NCI-H1105 (cell line): ENCODE data around the gene SPATA19.
"Not testable (repeated sequence)": the region's sequence is repeated elsewhere in the genome, so short reads cannot be mapped to it uniquely, and the experiment has no call there.

Source experiments
- DNase-seq: peaks from one replicate; lab custom pipeline; 2025; lab: John Stamatoyannopoulos, UW

Gene SPATA19, protein sequence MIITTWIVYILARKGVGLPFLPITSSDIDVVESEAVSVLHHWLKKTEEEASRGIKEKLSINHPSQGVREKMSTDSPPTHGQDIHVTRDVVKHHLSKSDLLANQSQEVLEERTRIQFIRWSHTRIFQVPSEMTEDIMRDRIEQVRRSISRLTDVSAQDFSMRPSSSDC

DNA sequence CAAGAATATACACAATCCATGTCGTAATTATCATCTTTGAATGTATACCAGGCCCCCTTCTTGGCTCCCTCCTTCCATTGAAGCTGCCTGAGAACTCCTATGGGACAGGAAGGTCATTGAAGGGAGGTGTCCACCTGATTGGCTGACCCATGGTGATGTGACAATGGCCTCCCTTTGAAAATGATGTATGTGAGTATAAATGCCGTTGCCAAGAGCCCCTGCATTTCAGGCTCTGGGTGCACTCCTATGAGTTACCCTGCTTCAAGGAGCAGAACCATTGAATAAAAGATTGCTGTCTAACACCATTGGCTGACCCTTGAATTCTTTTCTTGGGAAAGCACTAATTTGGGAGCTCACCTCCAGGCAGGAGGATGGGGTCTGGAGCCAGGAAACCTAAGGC is at the start of gene SPATA19:
Gene SPATA19 (minus strand): TSS at position 101 of the 400 bp plus-strand sequence. CDS start 67 bp downstream, at position 34.
- no peak for DNase-seq

DNA sequence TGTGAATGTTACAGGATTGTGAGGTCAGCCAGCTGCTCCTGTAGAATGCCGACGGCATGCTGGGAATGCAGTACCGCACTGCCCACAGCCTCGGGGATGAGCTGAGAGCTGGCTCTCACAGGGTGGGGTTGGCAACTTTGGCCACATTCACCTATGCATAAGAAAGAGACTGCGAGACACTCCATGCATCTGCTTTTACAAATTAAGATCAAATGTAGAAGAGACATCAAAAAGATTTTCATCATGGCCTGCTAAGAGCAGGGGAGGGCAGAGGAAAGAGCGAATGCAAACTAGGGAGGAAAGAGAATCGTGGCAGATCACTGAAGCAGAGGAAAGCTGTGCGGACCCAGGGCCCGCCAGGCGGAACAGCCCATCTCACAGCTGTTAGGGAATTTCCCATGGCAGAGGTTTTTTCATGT is 49.8 kb upstream of the SPATA19 start:
- no peak for DNase-seq

DNA sequence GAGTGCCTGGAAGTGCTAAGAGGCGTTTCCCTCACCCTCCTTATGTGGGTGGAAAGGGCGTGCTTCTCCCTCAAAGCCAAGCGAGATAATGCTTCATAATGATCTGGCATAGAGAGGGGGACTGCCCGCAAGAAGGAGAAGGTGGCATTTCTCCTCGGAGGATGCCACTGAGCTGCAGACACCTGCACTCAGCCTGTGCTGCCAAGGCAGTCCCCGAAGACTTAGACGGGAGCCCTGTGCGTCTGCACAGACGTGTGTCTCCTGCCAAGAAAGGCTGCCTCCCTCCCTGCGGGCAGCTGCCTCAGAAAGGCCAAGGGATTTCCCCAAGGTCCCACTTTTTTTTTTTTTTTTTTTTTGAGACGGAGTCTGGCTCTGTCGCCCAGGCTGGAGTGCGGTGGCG is 48.1 kb upstream of the SPATA19 start:
- no peak for DNase-seq

DNA sequence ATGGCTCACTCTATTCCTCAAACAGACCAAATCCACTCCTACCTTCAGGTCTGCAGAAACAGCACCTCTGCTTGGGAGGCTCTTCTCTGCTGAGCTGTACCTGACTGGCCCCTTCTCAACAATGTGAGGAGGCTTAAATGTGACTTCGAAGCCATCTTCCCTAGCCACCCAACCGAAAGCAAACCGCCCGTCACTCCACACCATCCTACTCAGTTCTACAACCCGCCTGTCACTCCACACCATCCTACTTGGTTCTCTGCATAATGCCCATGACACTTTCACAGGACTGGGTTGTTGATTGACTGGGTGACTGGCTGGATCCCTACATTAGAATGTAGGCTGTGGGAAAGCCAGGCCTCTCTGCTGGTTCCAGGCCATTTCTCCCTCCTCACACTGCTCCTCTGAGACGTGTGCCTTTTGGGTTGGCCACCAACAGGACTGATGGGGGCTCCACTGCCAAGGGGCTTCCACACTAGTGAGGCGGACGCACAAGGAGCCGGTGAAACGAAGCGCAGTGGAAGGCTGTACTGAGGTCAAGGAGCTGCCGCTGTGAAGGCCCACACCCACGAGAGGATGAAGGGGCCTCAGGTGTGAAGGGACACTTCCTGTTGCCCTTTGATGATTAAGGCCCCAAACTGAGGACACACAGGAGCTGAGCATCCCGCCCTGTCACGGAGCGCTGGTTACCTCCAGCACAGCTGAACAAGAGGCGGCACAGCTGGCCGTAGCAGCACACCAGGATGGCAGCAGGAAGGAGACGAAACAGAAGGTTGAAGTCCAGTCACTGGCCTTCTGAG is 47.5 kb upstream of the SPATA19 start:
- DNase-seq: no peak

DNA sequence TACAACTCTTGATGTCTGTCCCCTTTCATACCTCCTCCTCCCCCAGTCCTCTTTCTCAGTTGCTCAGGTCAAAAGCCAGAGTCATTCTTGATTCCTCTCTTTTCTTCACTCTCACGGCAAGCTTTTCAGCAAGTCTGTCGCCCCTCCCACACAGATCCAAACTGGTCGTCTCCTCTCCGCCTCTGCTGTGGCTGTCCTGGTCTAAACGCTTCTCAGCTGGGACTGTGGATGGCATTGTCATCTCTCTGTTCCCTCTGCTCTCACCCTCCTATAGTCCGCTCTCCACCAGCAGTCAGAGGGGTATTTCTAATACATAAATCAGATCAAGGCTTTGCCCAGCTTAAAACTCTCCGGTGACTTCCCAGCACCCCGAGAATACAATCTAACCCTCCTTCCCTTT is 46.8 kb upstream of the SPATA19 start:
- DNase-seq: no peak

DNA sequence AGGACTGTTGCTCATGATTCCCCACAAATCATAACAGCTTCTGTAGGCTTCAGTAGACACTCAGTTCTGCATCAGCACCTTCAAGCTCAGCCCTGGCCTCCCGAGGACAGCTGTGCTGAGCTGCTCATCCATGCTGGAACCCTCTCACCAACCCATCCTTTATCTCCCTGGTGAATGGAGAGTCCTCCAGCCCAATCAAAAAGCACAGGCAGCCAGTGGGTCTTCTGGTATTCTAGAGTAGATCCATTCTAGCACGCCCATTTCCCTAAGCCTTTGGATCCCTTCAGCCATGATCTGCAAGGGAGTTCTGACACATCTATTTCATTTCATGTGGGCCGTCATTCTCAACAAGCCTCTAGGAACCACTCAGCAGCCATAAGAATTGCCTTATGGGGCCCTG is 44.6 kb upstream of the SPATA19 start:
- no peak for DNase-seq

DNA sequence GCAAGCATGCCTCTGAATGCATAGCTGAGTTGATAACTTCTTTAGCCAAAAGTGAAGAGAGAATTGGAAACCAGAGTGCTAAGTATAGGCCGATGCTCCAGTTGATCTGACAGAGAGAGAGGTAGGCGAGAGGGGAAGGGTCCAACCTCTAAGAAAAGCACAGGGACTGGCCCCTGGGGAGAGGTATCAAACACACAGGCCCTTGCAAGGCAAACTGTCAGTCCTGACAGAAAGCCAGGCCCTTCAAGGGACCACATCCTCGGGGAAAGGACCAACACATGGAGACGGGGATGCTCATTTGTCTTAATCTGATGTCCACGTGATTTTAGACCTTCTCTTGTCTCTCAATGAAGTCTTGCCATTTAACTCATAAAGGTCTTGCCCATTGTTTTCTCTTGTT is 43.9 kb upstream of the SPATA19 start:
- DNase-seq: no peak

DNA sequence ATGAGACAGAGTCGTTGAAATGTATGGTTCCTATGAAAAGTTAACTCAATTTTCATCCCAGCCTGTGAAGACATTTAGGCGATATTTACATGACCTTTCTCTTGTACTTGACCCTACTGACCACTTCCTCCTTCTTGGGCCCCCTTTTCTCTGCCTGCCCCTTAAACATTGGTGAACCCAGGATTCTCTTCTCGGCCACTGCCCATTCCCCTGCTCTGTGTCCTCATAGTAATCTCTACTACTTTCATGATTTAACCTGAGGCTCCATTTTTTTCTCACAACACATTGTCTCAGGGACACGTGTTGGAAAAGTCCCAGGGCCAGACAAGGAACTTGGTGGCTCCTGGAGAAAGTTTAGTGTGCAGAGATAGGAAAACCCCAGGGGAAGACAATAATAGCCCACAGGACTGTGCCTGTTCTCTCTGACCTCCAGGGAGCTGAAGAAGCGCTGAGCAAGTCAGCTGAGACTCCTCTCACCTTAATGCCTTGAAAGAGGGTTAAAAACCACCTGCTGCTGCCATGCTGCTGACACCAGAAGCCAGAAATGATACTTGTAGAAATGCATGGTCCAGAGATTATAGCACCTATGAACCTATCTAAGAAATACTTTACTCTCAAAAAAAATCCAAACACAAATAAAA is 42.5 kb upstream of the SPATA19 start:
- no peak for DNase-seq

DNA sequence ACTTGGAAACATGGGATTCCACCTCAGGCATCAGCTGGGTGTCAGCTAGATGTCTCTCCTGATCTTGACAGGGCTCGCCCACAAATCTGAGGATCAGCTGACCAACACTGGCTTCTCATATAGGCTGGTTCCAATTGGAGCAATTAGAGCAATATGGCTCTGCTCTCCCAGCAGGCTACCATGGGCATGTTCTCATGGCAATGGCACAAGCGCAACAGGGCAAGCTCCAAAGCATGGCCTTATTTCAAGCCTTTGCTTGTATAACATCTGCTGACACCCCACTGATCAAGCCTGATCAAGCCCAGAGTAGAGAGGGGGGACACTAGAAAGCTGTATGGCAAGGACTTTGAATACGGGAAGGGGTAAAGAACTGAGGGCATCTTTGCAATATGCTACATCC is 40.7 kb upstream of the SPATA19 start:
- no peak for DNase-seq

DNA sequence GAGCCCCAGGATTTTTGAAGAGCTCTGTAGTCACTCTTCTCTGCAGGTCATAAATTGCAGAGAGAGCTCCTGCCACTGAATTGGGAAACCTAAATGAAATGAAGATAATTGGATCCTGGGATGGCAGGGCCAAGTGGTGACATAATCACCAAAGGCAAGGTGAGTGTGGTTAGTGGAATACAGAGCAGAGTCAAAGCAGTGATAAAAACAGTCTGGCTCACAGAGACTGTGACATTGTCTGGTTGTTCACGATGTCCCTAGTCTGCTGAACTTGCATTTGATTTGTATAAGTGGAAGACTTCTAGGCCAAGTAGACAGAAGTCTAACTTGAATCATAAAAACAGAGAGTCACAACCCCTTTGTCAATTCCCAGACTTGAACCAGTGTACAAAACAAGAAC is 26.8 kb upstream of the SPATA19 start:
- no peak for DNase-seq

DNA sequence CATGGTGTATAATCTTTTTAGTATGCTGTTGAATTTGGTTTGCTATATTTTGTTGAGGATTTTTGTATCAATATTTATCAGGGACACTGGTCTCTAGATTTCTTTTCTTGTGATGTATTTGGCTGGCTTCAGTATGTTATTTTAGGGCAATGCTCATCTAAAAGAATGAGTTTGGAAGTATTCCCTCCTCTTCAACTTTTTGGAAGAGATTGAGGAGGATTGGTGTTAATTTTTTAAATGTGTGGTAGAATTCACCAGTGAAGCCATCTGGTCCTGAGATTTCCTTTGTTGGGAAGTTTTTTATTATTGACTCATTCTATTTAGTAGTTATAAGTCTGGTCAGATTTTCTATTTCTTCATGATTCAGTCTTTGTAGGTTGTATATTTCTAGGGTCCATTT is 22.1 kb upstream of the SPATA19 start:
- DNase-seq: no peak

DNA sequence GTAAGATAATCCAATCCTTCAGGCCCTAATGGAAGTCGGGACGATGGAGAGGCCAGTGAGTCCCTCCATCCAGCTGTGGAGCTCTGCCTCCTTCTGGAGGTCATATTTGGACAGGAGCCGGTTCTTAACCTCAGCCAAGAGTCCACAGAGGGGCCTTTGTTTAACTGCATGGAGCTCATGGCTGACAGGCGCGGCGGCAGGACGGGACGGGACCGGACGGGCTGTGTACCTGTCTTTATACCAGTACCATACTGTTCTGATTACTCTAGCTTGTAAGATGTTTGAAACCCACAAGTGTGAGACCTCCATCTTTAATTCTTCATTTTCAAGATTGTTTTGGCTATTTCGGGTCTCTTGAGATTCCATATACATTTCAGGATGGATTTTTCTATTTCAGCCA is 20.2 kb upstream of the SPATA19 start:
- DNase-seq: no peak

DNA sequence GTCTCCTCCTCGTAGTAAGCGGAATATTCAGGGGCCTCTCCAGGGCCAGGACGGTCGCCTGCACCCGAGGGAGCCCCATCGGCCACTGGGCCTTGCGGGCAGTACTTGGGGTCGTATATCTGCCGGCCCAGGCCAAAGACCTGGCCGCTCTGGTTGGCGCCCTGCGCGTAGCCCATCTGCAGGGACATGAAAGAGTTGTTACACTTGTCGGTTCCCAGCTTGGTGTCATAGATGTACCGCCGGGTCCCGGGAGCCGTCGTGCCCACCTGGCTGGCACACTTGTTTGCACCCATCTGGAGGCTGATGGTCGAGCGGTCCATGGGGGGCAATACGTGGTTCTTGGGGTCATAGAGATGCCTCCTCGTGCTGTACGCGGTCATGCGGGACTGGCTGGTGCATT is 19.4 kb upstream of the SPATA19 start:
- DNase-seq: no peak

DNA sequence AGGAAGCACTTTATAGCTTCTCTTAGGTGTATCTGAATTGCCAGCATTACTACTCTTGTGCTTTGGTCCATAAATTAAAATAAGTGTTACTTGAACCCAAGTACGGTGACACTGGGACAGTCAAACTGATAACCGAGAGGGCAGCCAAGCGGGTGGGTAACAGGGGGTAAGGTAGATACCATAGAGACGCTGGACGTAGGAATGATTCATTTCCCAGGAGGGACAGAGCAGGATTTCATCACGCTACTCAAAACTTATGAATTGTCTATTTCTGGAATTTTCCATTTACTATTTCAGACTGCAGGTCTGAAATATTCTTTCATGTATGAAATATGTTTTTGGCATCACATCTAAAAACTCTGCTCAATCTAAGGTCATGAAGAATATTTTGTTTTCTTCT is 14.8 kb upstream of the SPATA19 start:
- DNase-seq: no peak

DNA sequence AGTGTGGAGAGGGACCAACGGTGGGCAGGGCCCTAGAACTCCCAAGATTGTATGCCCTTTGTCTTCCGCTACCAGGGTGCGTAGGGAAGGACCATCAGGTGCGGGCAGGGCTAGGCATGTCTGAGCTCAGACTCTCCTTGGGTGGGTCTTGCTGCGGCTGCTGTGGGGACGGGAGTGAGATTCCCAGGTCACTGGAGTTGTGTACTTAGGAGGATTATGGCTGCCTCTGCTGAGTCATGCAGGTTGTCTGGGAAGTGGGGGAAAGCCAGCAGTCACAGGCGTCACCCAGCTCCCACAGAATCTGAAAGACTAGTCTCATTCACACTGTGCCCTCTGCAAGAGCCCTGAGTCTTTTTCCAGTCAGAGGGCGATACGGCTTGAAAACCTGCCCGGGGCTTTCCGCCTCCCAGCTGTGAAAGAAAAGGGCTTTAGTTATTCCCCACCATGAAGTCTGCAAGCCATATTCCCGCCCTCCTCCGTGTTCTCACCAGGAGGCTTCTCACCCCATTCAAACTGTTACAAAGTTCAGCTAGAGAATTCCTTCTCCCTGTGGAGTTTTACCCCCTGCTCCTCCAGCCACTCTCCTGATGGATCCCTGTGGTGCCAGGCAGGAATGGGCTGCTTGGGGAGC is 9.1 kb upstream of the SPATA19 start:
- not testable (repeated sequence) for DNase-seq

DNA sequence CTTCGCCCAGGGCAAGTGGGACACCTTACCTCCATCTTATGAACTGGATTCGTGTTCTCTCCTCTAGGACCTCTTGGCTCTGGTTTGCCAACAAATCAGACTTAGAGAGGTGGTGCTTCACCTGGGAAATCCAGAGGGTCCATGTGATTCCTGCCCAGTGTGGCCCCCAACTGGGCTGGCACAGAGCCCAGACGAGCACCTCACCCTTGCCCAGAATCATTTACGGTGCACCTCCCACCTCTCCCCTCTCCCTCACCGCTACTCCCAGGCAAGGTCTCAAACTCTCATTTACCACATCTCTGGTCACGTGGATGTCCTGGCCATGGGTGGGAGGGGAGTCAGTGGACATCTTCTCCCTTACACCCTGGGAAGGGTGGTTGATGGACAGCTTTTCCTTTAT is 1.1 kb downstream of the SPATA19 start:
- no peak for DNase-seq

DNA sequence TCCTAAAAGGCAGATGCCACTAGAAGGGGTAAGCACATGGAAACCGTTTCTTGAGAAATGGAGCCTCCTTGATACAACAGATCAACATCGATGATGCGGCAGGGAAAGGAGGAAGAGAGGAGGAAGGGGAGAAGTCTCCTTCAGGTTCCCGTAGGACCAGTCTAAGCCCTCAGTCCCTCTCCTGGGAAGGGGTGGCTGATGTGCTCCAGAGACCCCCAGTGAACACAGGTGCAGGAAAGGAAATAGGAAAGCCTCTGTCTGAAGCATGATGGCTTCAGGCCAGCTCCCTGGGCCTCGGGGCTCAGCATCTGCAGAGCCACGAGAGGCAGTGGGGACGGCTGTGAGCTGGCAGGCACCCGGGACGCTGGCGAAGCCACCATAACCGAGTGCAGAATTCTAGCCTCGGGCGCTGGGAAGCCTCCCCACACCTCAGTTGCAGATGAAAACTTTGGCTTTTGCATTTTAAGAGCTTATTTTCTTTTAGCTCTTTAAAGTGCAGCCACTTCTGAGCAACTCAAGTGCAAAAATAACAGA is 1.8 kb downstream of the SPATA19 start:
- DNase-seq: no peak

DNA sequence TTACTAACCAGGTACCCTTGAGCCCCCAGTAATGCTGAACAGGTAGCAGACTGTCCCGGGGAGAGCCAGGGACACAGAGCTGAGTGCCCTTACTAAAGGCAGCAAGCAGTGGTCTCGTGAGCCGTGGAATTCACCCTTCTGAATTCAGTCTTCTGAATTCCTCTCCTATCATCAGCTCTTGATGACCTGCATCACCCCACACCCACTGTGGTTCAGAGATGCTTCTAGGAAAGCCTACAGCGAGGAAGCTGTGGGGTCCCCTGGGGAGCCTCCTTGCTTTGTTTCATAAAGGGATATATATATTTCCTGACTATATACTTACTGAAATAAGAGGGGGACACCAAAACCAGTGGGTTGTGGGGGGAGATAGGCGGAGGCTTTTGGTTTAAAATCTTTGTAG is 2.6 kb downstream of the SPATA19 start:
- DNase-seq: no peak

DNA sequence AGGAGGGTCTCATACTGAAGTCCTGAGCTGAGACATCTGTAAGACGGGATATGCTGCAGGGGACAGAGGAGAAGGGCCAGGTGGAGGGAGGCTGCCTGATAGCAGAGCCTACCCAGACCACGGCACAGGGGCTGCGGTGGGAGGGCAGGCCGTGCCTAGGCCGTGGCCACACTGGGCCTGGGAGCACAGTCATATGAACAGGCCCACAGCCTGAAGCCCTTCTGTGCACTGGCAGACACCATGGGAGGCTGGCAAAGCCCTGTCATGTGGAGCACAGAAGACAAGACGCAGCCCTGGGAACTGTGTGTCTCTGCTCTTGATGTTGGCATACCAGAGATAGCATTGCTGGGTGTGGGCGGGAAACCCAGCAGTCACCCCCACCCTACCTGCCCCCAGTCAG is 3.3 kb downstream of the SPATA19 start:
- DNase-seq: no peak

DNA sequence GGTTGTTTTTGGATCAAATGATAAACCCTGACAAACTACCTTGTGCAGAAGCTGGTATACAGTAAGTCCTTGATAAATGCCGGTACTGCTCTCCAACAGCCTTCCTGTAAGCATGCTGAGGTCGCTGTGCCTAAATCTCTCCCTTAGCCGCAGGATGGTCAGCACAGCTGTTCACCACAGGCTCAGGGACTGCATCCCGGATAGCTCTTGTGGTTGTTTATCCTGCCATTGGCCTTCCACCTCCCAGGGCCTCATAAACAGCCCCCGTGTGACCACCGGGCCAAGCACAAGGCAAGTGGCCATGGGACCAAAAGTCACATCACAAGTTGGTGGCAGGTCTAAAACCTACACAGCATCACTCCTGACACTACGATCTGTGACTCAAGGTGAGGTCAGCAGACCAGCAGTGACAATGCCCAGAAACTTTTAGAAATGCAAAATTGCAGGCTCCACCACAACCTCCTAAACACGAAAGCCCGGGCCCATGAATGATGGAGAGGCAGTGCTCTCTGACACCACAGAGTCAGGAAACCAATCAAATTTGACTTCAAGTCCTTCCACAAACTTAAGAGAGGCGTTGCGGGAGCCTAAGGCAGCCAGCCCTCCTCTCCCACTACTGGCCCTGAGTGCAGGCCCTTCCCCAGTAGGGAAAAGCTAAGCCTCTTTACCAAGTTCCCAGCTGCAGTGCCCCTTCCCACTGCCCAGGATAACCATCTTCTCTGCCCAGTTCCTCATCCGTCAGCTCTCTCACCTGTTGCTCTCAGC is 3.9 kb downstream of the SPATA19 start:
- no peak for DNase-seq

DNA sequence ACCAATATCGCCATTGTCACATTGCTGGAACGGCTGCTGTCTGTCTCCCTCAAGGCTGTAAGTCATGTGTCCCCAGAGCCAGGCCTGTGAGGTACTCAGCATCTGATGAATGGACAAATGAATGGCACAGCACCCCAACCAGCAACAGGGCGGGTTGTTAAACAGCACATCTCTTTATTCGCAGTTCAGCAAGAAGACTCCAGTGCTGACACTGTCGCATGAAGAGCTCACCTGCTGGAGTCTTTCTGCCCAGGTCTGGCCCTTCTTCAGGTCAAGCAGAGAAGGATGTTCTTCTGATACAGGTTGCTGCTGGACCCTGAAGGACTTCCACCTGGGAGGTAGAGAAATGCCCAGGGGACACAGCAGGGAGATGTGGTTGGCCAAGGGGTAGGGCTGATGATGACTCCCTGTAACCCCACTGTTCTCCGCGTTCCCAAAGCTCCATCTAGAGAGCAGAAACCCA is 4.8 kb downstream of the SPATA19 start:
- no peak for DNase-seq
